HG03280 (cell line): Measurements from ENCODE around the gene CAPN9.

Experiments
- ATAC-seq: cut with Tn5 transposase; IDR thresholded peaks from one replicate; pipeline ENCODE4 v1.9.1; 2021; ENCODE audit warnings: mild to moderate bottlenecking, moderate library complexity; ENCODE audit not compliant: unreplicated experiment

CAPN9 gene

DNA sequence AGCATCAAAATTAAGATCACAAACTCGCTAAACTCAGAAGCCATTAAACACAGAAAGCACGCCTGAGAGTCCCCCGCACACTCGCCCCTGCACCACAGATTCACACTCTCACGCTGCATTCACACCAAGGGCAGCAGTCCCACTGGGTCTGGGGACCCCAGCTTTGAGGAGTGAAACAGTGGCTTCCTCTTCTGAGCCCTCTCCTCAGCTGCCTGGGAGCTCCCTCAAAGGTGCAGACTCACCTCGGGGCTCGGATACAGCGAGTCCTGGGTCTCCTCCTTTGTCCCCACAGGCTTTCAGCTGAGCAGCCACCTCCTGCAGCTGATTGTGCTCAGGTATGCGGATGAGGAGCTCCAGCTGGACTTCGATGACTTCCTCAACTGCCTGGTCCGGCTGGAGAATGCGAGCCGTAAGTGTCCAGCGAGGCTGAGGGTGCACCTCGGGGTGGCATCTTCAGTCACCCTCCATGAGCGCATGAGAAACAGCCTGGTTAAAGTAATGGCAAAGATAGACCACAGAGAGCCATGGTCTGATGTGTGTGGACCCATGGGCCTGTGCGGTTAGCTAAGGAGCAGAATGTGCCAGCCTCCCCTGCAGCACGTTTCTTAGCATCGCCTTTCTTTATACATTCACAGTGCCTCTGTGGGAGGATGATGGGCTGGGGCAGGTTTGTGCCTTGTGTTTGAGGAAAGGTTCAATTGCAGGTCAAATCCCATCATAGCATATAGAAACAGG is 47.9 kb downstream of the CAPN9 start:
- no peak for ATAC-seq

DNA sequence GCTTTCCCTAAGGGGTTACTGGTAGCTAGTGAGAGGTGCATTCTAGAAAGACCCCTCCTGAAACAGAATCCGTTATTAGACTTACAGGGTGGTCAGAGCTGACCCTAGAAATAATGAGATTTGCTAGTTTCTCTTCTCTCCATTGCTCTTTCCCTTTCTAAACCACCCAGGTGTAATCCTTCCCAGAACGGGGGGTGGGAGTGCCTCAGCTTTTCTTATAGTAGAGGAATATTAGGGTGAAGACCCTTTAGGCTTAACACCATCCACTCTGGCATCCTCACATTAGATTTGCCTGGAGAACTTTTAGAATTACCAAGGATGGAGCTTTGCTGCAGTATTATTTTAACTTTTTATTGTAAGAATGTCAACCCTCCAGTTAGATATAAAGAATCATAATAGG is 49.4 kb downstream of the CAPN9 start:
- no peak for ATAC-seq

DNA sequence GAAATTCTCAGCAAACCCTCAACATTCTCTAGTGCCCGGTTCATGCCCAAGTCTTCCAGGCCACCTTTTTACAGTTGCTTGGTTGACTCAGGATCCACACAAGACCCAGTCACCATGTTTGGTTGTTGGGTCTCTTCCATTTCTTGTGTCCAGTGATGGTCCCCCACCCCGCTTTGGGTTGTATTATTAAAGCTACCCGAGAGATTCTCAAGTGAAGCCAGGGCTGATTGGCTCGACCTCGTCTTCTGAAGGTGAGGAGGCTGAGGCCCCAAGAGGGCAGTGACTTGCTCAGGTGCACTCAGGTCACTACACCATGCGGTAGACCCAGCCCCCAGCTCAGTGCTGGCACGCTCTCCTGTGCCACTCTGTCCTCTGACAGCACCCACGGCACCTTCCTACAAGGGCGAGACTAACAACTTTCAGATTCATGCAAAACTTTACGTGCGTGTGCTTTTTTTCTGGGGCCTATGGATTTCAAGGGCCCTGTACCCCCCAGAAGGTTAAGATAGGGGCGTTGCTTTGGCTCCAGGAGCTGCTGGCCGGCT is 50.3 kb downstream of the CAPN9 start:
- no peak for ATAC-seq

DNA sequence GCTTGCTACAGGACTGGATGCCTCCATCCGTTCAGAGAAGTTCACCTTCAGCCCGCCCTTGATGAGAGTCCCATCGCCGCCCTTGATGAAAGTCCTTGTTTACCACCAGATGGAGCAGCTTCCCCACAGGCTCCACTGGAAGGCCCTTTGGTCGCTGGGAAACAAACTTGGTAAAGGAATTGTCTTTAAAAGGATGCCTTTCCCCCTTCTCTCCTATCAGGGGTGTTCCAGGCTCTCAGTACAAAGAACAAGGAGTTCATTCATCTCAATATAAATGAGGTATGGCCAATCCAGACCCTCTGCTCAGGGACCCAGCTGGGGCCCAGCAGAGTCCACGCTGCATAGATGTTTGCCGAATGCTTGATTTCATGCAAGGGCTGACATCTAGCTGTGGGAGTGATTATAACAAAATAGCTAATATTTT is 50.8 kb downstream of the CAPN9 start:
- no peak for ATAC-seq

DNA sequence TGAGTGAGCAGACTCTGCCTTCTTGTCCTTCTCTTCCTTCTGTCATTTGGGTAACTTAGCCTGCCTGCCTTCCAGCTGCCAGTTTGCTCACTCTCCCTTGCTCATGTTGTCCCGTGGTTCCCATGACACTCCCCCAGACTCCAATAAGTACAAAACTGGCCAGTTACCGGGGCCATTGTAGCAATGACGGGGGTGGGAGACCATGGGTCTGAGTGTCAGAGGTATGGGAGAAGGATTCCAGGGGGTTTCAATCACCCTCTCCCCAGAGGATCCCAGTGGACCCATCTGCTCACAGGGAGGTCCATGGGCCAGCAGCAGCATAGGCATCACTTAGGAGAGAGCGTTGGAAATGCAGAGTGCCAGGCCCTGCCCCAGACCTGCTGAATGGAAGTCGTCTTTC is 51.3 kb downstream of the CAPN9 start:
- ATAC-seq: no peak

DNA sequence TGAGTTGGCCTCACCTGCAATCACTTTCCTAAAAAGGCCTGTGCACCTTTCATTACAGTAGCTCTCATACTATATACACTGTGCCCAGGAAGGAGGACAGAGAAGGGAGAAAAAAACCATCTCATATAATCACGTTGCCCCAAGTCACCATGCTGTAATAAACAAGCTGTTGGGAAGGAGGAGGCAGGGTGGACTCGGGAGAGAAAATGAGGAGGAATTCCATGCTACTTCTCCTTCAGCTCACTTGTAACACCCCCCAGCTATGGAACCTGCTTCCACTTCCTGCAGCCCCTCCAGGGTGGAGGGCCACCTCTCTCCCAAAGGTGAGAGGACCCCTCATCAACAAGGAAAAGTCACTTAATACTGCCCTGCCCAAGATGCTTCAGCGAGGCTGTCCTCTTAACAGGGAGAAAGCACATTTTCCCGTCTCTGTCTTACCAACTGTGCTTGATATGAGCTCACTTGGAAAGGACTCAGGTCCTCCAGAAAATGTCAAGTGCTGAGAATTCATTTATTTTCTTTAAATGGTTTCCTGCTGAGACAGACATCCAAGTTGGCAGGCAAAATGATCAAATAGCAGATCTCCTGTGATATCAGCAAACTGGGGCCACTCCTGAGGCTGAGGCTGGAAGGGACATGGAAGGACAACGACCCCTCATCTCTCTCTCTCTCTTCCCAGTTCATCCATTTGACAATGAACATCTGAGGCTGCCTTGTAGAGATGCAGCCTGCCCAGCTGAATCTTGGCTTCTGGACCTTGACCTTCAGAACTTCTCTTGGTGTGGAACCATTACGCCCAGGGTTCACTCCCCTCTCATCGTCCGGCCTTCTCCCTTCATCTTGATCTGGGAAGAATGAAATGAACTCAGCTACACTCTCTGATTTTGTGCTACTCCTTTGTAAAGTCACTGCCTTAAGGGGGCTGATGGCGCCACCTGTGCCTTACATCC is 54.0 kb downstream of the CAPN9 start:
- ATAC-seq: no peak

DNA sequence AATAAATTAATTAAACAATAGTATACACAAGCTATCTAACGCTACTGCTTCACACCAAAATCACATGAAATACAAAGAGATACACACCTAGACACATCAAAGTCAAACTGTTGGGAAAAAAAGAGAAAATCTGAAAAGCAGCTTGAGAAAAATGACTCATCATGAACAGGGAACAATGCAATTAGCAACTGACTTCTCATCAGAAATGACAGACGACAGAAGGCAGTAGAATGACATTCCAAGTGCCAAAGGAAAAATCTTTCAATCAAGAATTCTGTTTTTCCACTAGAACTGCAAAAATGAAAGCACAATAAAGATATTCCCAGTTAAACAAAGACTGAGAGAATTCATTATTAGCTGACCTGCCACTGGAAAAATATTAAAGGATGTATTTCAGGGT is 57.2 kb downstream of the CAPN9 start:
- ATAC-seq: no peak

DNA sequence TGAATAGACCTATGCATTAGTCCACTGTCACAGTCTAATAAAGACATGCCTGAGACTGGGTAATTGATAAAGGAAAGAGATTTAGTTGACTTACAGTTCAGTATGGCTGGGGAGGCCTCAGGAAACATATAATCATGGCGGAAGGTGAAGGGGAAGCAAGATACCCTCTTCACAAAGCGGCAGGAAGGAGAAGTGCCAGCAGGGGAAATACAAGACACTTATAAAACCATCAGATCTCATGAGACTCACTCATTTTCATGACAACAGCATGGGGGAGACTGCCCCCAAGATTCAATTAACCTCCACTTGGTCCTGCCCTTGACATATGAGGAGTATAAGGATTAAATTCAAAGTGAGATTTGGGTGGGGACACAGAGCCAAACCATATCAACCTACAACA is 59.4 kb downstream of the CAPN9 start:
- no peak for ATAC-seq

DNA sequence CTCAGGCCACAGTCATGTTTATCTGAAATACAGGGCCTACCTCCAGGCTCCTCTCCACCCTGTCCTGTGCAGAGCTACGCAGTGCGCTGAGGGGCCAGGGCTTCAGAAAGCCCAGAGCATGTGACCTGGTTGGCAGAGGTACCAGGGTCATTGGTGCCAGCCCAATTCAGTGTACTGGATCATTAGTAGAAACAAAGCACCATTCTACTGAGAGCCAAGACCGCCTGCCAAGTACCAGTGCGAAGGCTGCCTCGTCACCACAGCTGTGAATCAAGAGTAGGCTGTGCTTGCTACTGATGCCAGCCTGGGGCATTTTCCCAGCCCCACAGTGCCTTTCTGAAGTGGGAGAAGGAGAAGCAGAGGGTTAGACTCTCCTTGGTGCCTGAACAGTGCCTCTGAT is 59.8 kb downstream of the CAPN9 start:
- no peak for ATAC-seq

DNA sequence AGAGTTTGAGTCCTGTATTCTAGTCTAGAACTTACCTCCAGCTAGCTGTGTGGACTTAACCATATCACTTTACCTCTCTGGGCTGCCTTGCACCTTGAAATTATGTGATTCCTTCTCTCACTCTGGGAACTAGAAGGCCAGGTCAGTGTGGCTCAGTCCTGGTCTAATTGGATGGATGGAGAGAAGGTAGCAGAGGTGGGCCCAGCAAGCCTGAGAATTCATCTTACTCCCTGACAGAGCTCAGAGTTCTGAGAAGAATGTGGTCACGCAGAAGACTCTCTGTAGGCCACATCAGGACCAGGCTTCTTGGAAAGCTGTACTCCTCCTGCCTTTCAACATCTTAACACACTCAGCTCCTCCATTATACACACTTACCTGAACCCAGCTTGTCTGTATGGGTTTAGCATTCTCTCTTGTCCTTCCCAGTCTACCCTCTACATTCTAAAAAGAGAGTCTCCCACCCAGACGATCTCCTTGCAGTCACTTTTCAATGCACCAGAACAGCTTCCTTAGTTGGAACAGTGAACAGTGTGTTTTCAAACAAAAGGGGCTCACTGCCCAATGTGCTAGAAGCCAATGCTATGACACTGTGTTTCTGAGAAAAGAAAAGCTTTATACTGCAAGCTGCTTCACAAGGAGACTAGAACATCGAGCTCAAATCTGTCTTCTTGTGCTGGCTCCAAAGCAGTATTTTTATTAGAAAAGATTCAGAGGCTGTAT is 60.5 kb downstream of the CAPN9 start:
- no peak for ATAC-seq

DNA sequence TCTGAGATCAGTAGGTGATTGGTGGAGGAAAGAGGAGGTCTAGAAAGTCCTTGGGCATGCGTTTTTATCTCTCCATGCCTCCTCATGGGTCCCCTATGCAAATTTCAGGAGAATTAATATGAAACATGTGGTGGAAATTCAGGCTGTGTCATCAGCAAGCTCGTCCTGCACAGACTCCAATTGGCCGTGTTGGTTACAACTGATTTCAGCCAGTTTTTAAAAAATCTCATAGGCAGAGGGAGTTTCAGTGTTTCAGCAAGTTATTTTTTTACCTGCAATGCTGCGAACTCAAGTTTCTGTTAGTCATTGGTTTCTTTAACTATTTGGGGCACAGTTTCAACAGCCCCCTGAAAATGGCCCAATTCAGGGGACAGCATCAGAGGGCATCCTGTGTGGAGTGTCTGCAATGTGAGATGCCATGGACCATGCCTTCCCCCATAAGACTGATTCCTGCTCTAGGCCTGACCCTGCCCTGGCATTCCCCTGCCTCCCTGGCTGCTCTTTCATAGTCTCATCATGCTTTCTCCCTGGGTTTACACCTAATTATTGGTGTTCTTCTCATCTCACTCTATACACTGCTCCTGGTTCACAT is 61.2 kb downstream of the CAPN9 start:
- ATAC-seq: no peak

DNA sequence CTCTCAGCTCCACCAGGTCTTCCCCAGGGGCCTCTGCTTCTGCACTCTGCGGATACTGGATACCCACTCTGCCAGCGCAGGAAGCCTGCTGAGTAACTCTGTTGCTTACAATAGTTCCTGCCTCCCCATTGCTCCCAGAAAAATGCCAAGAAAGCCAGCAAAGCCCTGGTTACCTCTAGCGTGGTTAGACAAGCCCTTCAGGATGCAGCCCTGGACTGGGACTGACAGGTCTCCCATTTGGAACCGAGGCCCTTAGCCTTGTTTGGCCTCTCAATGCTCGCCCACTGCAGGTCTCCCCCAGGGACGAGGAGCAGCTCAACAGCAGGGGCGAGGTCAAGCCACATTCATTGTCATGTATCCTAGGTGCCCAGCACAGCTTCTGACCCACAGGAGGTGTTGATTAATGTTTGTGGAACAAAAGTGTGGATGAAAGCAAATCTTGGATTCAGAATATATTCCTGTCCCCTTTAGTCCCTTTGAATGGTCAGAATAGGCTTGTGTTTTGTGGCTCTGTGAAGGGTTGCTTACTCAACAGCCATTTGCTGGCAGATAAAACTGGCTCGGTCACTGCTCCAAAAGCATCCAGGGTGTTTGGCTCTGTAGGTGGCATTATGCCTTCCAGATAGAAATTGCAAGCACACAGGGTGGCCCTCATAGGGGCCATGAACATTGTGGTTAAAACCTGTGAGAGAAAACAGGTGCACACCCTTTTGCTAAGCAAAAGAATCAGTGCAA is 62.2 kb downstream of the CAPN9 start:
- ATAC-seq: no peak

DNA sequence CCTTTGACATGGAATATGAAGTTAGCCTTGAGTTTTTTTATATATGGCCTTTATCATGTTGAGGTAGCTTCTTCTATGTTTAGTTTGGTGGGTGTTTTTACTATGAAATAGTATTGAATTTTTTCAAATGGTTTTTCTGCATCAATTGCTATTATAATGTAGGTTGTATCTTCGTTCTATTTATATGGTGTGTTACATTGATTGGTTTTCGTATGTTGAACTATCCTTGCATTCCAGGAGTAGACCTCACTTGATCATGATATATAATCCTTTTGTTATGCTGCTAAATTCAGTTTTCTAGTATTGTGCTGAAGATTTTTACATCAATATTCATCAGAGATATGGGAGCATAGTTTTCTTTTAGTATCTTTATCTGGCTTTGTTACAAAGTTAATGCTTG is 65.4 kb downstream of the CAPN9 start:
- ATAC-seq: no peak

DNA sequence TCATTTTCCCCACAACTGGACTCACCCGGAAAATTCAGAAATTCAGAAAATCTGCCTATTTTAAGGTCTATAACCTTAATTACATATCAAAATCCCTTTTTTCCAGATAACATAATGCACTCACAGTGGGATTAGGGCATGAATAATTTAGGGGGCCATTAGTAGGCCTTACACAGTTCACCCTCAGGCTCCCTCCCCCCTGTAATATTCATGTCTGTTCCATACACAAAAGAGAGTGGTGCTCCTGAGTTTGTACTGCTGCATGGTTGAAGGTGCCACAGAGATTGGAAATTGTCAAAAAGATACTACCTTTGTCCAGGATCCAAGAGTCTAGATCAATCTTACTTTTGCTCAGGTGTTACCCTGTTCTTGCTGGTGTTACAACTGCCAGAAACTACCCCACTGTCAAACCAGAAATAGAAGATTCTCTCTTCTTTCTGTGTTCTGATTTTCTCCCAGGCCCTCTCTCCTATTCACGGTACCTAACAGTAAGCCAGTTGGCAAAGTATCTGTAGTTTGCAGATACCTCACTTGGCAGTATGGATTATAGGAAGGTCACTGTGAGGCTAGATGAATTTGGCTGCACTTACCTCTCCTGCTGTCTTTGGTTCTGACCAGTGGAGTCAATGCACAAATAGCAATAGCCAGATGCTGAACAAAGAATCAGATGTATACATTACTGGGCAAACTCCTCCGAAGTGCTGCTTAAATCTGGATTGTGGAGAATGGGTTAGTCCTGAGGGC is 67.9 kb downstream of the CAPN9 start:
- no peak for ATAC-seq

DNA sequence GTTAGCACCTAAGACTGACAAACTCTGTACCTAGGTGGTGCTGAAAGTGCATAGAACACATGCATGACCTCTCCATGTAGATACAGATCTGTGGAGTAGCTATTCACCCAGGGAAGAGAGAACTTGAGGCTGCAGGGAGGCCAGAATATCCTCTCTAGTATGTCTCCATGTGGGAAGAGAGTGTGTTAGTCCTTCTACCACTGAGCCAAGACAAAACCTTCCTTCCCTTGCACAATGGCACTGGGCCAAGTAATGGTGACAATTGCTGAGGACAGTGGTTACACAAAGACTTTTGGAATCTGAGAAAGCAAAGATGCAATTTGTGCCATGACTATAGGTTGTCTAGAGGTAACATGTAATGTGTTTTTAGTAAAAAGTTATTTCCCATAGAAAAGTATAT is 68.8 kb downstream of the CAPN9 start:
- ATAC-seq: no peak

DNA sequence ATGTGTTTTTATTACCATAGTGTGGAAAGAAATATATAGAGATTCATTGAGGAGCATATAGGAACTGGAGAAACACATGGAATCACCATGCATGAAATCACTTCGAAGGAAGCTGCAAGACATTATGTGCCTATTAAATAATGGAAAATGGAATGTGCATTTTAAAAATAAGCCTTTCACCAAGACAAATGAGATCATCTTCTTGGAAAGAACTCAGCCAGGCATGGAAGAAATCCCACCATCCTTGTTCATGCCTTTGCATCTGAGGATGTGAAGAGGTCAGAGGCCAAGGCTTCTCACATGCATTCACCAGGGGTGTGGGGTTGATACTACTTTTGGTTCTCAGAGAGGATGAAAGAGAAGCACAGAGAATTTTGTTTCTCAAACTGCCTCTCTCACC is 71.2 kb downstream of the CAPN9 start:
- no peak for ATAC-seq

DNA sequence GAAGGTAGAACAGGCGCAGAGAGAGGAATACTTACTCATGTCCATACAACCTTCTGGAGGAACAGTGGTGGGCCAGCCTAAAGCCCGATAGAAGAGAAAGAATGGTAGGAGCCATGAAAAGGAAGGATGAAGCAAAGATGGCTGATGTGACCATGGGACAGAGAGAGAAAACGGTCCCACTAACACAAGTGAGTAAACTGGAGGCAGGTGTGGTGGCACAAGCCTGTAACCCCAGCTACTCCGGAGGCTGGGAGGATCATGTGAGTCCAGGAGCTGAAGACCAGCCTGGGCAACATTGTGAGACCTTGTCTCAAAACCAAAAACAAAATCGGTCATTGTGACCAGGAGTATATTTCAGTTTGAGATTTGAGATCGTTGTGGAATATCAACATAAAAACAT is 71.7 kb downstream of the CAPN9 start:
- ATAC-seq: no peak

DNA sequence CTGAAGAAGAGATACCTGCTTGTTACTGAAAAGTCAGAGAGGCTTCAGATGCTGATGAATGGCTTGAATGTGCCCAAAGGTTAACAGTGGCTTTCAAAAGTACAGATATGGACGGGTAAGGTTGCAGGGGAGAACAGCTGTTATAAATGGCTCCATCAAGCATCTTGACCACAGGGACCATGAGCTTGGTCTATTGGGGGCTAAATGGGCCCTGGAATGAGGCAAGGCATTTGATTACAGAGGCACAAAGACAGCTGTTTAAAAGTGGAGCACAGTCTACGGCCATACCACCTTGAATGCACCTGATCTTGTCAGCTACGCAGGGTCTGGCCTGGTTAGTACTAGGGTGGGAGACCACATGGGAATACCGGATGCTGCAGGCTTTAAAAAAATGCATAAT is 72.8 kb downstream of the CAPN9 start:
- ATAC-seq: no peak

DNA sequence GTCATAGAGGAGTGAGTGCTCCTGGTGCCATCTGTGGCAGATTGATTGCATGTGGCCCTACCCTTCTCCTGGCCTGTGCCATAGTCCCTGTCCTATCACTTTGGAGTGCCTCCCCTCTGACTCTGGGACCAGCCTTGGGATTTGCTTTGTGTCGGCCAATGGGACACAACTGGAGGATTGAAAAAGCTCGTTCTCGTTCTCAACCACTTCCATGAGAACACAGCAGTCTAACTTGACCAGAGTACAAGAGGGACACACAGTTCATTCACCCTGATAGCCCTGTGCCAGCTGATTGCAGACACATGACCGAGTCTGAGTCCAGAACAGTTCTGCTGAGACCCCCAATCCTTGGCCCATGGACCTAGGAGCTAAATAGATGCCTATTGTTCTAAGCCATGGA is 73.4 kb downstream of the CAPN9 start:
- ATAC-seq: no peak

DNA sequence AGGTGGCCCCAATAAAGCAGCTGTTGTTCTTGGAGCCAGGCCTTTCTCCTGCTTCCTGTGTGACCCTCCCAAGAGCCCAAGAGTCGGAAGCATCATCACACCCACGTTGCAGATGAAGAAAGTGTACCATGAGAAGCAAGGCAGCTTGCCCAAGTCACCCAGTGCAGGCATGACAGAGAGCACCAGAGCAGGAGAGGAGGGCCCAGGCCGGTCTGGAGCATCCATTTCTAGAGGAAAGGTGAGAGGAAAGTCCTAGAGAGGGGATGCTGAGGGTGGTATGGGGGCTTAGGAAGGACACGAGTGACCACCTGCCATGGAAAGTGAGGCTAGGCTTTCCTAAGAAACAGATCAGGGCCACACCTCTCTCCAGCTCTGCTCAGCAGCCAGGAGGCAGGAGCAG is 74.2 kb downstream of the CAPN9 start:
- ATAC-seq: no peak
